Glutamatergic neuron (in vitro differentiated cells): ENCODE data around the gene LMTK3. TPM values are rescaled to one million over a fixed set of nuclear protein-coding genes. Genes with fewer than 3 reads are reported as not detected.

Experiments used
- DNase-seq: peaks from one replicate; pipeline ENCODE4 v3.0.0; 2022
- H3K27ac Mint-ChIP-seq: one replicate; pipeline ENCODE4 v1.8.0; 2020; ENCODE audit warnings: mild to moderate bottlenecking, mixed read lengths, inconsistent platforms; ENCODE audit not compliant: unreplicated experiment
- H3K27me3 Mint-ChIP-seq: one replicate; pipeline ENCODE4 v1.8.0; 2020; ENCODE audit warnings: mild to moderate bottlenecking, moderate library complexity, mixed read lengths, inconsistent platforms; ENCODE audit not compliant: unreplicated experiment
- H3K36me3 Mint-ChIP-seq: one replicate; pipeline ENCODE4 v1.8.0; 2020; ENCODE audit warnings: mild to moderate bottlenecking, mixed read lengths, inconsistent platforms; ENCODE audit not compliant: unreplicated experiment
- H3K4me1 Mint-ChIP-seq: one replicate; pipeline ENCODE4 v1.8.0; 2020; ENCODE audit warnings: mild to moderate bottlenecking, low read depth, mixed read lengths, inconsistent platforms; ENCODE audit not compliant: unreplicated experiment
- H3K4me3 Mint-ChIP-seq: one replicate; pipeline ENCODE4 v1.8.0; 2020; ENCODE audit warnings: mild to moderate bottlenecking, mixed read lengths, inconsistent platforms; ENCODE audit not compliant: unreplicated experiment
- H3K9me3 Mint-ChIP-seq: one replicate; pipeline ENCODE4 v1.8.0; 2020; ENCODE audit warnings: mild to moderate bottlenecking, moderate library complexity, mixed read lengths, inconsistent platforms; ENCODE audit not compliant: unreplicated experiment
- CTCF ChIP-seq: fragments of 200-600 bp; sonication (generic); IDR thresholded peaks from one replicate; pipeline ENCODE4 v1.5.0; 2021; ENCODE audit not compliant: partially characterized antibody, unreplicated experiment
- total RNA-seq: library from RNA; stranded (reverse); fragmentation: NEBNext Ultra II Directional; extraction: Animal tissue kit (Norgen Biotek cat#: 25700); gene quantifications from one replicate; pipeline ENCODE4 v1.2.1, GENCODE V29; 2021; ENCODE audit not compliant: unreplicated experiment

The LMTK3 gene
- total RNA-seq, 1 donor from 2014 or later: 36.3 TPM

- Mint-ChIP-seq H3K9me3 (peaks cover 9% of the 10 kb centered on the region), H3K27ac (peak overlapping the region; percentile 52), H3K4me3 (peak overlapping the region; percentile 93), H3K27me3 (peaks cover 11% of the 10 kb centered on the region), H3K36me3 (no peaks in the 10 kb centered on the region), H3K4me1 (peaks cover 3% of the 10 kb centered on the region)
- TF ChIP-seq CTCF: no peak
- no peak for DNase-seq
Measured at GRCh38 chr19:48470856-48471255, 40.8 kb downstream of the LMTK3 start.

GRCh38 chr19:48469934-48470680 is 41.5 kb downstream of the LMTK3 start:
- Mint-ChIP-seq H3K36me3 (no peaks in the 10 kb centered on the region), H3K27me3 (peaks cover 10% of the 10 kb centered on the region), H3K9me3 (peaks cover 7% of the 10 kb centered on the region), H3K27ac (peak overlapping the region; percentile 83), H3K4me1 (peaks cover 3% of the 10 kb centered on the region), H3K4me3 (peak overlapping the region; percentile 93)
- TF ChIP-seq CTCF: no peak
- DNase-seq: peak; percentile 21

- H3K4me3 Mint-ChIP-seq: peak within 1 kb of the TSS; percentile 93
- H3K27me3 Mint-ChIP-seq: peaks cover 12% of the 10 kb centered on the region
- TF ChIP-seq CTCF: no peak
- H3K9me3 Mint-ChIP-seq: peaks cover 7% of the 10 kb centered on the region
- H3K36me3 Mint-ChIP-seq: no peaks in the 10 kb centered on the region
- peaks cover 3% of the 10 kb centered on the region for H3K4me1 Mint-ChIP-seq
- DNase-seq: peak; percentile 92
- peak within 1 kb of the TSS; percentile 95 for H3K27ac Mint-ChIP-seq
Measured at GRCh38 chr19:48469289-48469881, 42.2 kb downstream of the LMTK3 start, which contains the start of gene CYTH2. Gene CYTH2, plus strand, starts transcription at chr19:48469369. Its CDS starts 139 bp downstream, at chr19:48469508.

GRCh38 chr19:48468772-48469288 is 42.8 kb downstream of the LMTK3 start:
- no peak for TF ChIP-seq CTCF
- H3K27me3 Mint-ChIP-seq: peaks cover 12% of the 10 kb centered on the region
- peaks cover 7% of the 10 kb centered on the region for H3K9me3 Mint-ChIP-seq
- peak overlapping the region; percentile 89 for H3K4me3 Mint-ChIP-seq
- peak; percentile 98 for DNase-seq
- H3K4me1 Mint-ChIP-seq: peaks cover 3% of the 10 kb centered on the region
- no peaks in the 10 kb centered on the region for H3K36me3 Mint-ChIP-seq
- H3K27ac Mint-ChIP-seq: peak overlapping the region; percentile 95
